ENCODE data around the gene UFD1. TPM values are rescaled to one million over a fixed set of nuclear protein-coding genes. Genes with fewer than 3 reads are reported as not detected.
A peak's percentile ranks its signal among the peaks of the same experiment; 100 is the strongest.

The UFD1 gene
- total and polyA plus RNA-seq, 9 of the 15 experiments (the other 6 are each of a cell fraction or from before 2014, with no cell fraction given) = 238 to 645 (median 363) TPM

DNA sequence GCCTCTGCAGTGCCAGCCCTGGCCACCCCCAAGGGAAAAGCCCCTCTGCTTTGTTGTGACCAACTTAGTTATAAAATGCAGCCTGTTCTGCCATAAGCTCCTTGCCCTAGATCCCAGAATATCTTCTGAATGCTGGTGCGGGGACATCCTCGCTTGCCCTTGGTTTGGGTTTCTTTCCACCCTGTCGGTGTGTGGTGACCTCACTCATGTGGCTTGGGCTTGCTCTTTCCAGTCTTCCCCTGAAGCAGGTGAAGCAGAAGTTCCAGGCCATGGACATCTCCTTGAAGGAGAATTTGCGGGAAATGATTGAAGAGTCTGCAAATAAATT is 28.5 kb upstream of the UFD1 start (continued):
- no peak for TF ChIP-seq SIN3A (IDR thresholded peaks at IDR 0.05; ENCODE audit: borderline replicate concordance in 2 of 2, control insufficient read depth in 1 of 2, low read depth in 2 of 2, low read length in 2 of 2)
- no peak for TF ChIP-seq ZNF274 (IDR thresholded peaks at IDR 0.05; ENCODE audit: borderline replicate concordance, low read depth, low read length)
- TF ChIP-seq, protein P1, sequence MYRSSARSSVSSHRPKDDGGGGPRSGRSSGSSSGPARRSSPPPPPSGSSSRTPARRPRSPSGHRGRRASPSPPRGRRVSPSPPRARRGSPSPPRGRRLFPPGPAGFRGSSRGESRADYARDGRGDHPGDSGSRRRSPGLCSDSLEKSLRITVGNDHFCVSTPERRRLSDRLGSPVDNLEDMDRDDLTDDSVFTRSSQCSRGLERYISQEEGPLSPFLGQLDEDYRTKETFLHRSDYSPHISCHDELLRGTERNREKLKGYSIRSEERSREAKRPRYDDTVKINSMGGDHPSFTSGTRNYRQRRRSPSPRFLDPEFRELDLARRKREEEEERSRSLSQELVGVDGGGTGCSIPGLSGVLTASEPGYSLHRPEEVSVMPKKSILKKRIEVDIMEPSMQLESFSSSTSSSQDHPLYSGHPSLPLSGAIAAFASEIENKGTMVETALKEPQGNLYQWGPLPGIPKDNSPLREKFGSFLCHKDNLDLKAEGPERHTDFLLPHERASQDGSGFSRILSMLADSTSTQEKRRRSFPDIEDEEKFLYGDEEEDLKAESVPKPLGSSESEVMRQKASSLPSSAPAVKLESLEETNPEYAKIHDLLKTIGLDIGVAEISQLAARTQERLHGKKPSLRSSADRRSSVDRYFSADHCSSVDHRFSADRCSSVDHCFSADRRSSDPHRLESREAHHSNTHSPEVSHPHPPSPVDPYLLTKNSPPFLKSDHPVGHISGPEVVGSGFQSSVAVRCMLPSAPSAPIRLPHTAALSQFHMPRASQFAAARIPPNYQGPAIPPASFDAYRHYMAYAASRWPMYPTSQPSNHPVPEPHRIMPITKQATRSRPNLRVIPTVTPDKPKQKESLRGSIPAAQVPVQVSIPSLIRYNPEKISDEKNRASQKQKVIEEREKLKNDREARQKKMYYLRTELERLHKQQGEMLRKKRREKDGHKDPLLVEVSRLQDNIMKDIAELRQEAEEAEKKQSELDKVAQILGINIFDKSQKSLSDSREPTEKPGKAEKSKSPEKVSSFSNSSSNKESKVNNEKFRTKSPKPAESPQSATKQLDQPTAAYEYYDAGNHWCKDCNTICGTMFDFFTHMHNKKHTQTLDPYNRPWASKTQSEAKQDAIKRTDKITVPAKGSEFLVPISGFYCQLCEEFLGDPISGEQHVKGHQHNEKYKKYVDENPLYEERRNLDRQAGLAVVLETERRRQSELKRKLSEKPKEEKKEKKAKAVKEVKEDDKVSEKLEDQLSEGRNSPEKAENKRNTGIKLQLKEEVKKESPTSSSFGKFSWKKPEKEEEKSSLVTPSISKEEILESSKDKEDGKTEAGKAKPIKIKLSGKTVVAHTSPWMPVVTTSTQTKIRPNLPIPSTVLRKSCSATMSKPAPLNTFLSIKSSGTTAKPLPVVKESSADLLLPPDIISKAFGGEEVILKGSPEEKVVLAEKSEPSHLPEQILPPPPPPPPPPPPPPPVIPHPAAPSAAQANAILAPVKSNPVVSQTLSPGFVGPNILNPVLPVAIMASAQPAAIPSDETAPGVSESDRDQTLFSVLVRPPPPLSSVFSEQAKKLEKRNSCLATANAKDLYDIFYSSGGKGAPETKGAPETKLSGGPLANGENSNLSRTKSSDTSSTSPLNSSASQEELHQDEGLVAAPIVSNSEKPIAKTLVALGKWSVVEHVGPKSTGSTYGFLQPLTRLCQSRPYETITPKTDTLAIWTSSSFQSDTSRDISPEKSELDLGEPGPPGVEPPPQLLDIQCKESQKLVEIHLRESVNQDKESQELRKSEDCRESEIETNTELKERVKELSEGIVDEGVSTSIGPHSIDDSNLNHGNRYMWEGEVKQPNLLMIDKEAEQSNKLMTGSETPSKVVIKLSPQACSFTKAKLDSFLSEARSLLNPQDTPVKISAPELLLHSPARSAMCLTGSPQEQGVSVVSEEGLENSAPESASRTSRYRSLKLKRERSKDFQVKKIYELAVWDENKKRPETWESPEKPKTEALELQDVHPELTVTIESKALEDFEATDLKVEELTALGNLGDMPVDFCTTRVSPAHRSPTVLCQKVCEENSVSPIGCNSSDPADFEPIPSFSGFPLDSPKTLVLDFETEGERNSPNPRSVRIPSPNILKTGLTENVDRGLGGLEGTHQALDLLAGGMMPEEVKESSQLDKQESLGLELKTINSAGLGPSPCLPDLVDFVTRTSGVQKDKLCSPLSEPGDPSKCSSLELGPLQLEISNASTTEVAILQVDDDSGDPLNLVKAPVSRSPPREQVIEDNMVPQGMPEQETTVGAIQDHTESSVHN (IDR thresholded peaks at IDR 0.05; ENCODE audit: borderline replicate concordance in 1 of 2, low read depth in 1 of 2) = no peak
- TF ChIP-seq, protein P2, sequence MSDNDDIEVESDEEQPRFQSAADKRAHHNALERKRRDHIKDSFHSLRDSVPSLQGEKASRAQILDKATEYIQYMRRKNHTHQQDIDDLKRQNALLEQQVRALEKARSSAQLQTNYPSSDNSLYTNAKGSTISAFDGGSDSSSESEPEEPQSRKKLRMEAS (CRISPR knock-in tag; IDR thresholded peaks at IDR 0.05) = peak; percentile 11; the same call in 1 of the 2 replicates
- no peak for TF ChIP-seq KLF6 (CRISPR knock-in tag; IDR thresholded peaks at IDR 0.05; ENCODE audit: borderline replicate concordance)
- TF ChIP-seq, protein P3, sequence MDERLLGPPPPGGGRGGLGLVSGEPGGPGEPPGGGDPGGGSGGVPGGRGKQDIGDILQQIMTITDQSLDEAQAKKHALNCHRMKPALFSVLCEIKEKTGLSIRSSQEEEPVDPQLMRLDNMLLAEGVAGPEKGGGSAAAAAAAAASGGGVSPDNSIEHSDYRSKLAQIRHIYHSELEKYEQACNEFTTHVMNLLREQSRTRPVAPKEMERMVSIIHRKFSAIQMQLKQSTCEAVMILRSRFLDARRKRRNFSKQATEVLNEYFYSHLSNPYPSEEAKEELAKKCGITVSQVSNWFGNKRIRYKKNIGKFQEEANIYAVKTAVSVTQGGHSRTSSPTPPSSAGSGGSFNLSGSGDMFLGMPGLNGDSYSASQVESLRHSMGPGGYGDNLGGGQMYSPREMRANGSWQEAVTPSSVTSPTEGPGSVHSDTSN (CRISPR knock-in tag; IDR thresholded peaks at IDR 0.05; ENCODE audit: low read depth) = no peak
- TF ChIP-seq, protein P3 (tag; conservative IDR thresholded peaks at IDR 0.05; ENCODE audit: low read depth) = no peak
- TF ChIP-seq, protein P4, sequence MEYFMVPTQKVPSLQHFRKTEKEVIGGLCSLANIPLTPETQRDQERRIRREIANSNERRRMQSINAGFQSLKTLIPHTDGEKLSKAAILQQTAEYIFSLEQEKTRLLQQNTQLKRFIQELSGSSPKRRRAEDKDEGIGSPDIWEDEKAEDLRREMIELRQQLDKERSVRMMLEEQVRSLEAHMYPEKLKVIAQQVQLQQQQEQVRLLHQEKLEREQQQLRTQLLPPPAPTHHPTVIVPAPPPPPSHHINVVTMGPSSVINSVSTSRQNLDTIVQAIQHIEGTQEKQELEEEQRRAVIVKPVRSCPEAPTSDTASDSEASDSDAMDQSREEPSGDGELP (CRISPR knock-in tag; IDR thresholded peaks at IDR 0.05; ENCODE audit: borderline replicate concordance) = no peak
- TF ChIP-seq, protein P5, sequence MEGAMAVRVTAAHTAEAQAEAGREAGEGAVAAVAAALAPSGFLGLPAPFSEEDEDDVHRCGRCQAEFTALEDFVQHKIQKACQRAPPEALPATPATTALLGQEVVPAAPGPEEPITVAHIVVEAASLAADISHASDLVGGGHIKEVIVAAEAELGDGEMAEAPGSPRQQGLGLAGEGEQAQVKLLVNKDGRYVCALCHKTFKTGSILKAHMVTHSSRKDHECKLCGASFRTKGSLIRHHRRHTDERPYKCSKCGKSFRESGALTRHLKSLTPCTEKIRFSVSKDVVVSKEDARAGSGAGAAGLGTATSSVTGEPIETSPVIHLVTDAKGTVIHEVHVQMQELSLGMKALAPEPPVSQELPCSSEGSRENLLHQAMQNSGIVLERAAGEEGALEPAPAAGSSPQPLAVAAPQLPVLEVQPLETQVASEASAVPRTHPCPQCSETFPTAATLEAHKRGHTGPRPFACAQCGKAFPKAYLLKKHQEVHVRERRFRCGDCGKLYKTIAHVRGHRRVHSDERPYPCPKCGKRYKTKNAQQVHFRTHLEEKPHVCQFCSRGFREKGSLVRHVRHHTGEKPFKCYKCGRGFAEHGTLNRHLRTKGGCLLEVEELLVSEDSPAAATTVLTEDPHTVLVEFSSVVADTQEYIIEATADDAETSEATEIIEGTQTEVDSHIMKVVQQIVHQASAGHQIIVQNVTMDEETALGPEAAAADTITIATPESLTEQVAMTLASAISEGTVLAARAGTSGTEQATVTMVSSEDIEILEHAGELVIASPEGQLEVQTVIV (CRISPR knock-in tag; IDR thresholded peaks at IDR 0.05; ENCODE audit: borderline replicate concordance) = no peak
- TF ChIP-seq, protein P6, sequence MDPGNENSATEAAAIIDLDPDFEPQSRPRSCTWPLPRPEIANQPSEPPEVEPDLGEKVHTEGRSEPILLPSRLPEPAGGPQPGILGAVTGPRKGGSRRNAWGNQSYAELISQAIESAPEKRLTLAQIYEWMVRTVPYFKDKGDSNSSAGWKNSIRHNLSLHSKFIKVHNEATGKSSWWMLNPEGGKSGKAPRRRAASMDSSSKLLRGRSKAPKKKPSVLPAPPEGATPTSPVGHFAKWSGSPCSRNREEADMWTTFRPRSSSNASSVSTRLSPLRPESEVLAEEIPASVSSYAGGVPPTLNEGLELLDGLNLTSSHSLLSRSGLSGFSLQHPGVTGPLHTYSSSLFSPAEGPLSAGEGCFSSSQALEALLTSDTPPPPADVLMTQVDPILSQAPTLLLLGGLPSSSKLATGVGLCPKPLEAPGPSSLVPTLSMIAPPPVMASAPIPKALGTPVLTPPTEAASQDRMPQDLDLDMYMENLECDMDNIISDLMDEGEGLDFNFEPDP (CRISPR knock-in tag; IDR thresholded peaks at IDR 0.05) = no peak
